OCI-M1 (cell line): ENCODE measurements around the gene LRP1B.
A peak's percentile ranks its signal among the peaks of the same experiment; 100 is the strongest.
"Not testable (repeated sequence)": the region's sequence is repeated elsewhere in the genome, so short reads cannot be mapped to it uniquely, and the experiment has no call there.

ENCODE experiments used
- DNase-seq: peaks from one replicate; lab custom pipeline; 2025; lab: John Stamatoyannopoulos, UW

Gene LRP1B

DNA sequence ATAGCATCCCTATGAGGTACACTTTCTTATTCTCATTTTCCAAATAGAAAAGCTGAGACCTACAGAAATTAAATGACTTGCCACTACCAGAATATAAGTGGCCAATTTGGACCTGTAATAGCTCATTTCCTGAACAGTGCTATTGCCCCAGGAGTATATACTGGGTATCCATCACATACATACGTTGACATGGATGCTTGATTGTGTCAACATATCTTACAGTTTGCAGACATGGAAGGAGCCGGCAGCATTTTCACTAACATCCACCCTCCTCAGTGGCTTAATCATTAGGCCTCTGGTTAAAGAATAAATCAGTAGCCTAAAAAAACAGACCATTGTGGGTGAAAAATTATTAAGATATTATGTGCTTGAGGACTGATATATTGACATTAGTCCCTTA lies 829.3 kb downstream of the LRP1B start:
- no peak for DNase-seq

DNA sequence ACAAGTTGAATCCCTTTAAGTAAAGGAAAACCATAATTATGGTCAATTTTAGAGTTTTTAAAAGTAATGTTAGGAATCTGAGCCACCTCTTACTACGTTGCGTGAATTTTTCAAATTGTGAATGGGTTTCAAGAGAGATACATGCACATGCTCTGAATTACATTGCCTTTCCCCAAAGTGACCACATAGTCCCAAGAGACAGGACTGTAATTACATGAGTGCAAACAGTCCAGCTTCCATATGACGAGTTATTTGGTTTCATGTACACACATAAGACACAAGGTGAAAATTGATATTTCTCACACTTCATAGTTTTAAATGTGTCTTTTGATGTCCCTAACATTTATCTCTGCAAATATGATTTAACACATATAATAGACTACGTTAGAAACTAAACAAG lies 850.8 kb downstream of the LRP1B start:
- no peak for DNase-seq

DNA sequence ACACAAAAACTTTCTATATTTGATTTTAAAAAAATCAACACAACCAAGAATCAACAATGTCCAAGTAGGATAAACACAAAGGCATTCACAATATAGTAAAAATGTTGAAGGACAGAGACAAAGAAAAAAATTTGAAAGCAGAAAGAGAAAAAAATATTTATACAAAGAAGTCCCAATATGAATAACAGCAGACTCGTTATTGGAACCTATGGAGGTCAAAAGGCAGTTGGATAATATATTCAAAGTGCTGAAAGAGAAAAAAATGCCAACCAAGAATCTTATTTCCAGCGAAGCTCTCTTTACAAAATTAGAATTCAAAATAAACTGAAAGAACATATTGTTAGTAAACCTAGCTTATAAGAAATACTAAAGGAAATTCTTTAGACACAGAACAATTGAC lies 859.5 kb downstream of the LRP1B start:
- peak; percentile 26 for DNase-seq

DNA sequence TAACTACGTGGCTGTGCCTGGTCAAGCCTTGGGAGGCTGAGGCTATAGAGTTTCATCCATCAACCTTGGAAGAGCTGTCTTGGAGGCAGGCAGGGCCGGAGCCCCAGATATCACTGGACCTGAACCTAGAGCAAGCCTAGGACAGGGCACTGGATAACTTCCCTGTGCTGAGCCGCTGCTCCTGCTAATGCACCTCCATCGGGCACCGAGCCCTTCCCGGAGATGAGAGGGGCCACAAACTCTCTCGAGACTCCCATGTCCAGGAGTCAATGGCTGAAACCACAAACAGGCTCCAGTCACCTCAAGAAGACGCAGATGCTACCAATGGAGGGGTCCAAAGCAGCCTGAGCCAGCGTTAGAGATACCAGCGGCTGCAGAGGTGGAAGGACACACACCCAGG lies 866.0 kb downstream of the LRP1B start:
- DNase-seq: no peak

DNA sequence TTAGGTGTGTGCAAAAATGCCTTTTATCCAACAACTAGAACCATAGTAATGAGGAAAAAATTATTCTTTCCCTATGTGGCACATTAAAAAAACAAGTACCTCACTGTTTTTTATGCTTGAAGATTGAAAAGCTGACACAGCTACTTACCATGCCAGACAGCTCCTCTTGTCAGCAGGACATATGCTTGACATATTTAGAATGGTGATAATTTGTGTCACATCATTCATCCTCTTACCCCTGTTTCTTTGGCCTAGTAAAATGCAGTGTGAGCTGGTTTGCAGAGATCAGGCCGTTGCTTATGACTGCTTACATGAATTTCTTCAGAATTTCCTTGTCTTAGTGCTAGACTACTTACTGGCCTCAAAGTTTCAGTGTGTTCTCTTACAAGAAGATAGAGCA lies 869.9 kb downstream of the LRP1B start:
- DNase-seq: no peak

DNA sequence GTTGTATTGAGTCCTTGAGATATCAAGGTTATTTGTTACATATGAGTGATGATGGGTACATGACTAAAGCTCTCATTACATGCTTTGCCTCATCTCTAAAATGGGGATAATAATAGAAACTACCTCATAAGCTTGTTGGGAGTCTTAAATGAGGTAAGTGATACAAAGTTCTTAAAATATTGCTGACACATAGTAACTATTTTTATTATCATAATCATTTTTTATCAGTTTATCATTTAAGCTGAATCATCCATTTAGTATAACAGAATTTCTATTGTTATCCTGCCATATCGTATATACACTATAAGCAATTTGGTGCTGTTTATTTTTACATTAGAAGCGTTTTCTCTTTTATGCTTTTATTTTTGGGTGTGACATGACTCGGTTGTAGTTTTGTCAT lies 871.1 kb downstream of the LRP1B start:
- no peak for DNase-seq

DNA sequence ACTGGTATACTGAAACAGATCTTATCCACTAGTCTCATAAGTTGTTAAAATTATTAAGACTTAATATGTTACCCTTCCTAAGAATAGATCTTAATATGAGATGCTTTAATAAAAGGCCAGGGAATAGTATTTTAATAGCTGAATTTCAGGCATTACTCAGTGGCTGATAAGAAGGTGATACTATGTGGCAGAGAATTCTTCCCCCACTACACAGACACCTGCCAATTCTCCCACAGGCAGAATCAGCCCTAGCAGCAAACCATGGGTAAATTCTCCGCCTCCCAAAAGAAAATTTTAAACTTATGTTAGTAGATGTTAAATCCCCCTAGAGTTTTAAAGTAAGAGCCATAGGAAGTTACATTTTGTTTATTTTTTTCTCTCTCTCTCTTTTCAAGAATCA lies 888.8 kb downstream of the LRP1B start:
- no peak for DNase-seq

DNA sequence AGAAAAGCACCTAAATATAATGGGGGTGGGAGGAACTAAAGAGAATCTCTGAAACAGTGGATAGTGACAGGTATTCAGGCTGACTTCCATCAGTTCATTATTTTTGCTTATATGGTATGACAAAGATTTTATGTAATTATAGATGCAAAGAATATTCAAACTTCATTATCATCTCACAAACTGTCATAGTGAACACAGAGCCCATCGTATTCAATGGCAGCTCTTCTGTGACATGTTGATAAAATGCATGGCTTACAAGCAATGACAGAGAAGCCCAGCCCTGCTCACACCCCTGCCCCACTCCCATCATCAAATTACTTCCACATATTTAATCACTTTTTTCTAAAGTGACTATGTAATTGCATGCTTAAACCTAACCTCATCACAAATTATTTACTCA lies 904.3 kb downstream of the LRP1B start:
- no peak for DNase-seq

DNA sequence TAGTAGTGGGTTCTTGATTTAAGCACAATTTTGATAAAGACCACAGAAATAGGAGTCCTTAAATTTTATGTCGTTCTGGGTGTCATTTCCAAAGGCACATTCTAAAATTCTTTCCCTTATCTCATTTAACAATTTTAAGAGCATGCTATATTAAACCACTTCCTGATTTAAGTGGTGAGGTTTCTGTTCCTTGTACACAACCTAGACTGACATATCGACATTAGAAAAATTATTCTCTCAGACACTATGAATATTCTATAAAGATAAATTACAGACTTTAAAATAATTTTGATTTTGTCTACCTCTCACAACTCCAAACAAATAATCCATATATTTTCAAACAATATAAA lies 923.8 kb downstream of the LRP1B start:
- peak; percentile 46 for DNase-seq

DNA sequence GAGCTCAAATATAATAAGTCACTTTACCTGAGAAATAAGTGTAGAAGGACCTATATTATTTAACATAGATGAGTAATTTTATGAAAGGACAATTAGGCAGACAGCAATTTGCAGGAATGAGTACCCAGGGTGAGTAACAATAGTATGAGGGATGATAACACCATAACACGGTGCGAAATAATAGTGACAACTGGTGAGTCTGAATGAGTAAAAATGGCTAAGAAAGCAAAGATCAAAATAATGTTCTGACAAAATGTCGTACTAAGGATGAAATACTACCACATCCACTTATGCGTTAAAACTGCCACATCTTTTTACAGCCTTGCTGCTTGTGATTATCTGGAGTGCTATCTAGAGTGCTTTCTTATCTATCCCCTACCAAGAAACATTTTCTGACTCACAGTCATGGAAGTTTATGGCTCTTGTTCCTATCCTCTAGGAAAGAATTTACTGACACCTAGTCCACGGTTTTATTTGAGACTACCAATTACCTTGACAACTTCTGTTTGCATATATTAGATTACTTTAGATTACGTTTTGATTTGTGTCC lies 929.7 kb downstream of the LRP1B start:
- no peak for DNase-seq

DNA sequence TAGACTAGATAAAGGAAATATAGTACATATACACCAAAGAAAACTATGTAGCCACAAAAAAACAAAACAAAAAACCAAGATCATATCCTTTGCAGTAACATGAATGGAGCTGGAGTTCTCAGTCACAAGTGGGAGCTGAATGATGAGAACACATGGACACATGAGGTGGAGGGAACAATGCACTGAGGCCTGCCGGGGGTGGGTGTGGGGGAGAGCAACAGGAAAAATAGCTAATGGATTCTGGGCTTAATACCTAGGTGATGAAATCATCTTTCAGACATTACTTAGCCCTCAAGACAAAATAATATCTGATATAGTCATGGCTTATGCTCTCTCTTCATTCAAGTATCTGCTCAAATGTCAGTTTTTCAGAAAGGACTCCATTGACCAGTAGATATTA lies 930.6 kb downstream of the LRP1B start:
- DNase-seq: no peak

DNA sequence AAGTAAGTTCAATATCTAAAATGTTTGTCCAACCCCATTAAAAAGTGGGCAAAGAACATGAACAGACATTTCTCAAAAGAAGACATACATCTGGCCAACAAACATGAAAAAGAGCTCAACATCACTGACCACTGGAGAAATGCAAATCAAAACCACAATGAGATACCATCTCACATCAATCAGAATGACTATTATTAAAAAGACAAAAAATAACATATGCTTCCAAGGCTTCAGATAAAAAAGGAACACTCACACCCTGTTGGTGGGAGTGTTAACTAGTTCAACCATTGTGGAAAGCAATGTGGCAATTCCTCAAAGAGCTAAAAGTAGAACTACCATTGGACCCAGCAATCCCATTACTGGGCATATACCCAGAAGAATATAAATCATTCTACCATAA lies 931.1 kb downstream of the LRP1B start:
- DNase-seq: no peak

DNA sequence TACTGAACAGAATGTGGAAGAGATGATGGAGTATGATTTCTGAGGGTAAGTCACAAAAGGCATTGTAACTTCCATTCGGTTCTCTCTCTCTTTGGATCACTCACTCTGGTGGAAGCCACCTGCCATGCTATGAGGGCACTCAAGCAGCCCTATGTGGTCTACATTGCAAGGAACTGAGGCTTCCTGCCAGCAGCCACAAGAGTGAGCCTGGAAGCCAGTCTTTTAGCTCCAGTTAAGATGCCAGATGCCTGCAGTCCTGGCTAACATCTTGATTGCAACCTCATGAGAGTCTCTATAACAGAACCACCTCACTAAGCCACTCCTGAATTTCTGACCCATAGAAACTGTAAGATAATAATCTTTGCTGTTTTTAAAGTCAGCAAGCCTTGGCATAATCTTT lies 935.7 kb downstream of the LRP1B start:
- no peak for DNase-seq

DNA sequence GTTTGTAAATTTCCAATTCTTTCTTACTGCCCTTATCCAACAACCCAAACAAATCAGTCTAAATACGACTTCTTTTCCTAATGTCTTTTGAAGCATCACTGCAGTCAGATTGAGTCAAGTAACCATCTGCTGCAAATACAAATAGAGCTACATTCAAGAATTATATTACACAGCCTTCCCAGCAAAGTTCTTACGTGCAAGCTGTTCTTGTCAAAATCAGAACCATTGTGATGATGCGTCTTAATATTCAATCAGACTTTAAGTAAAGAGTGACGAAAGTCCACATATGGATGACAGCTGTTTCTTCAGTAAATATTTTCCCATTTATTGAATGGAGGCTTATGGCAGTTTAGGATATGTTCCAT lies 943.8 kb downstream of the LRP1B start:
- no peak for DNase-seq

DNA sequence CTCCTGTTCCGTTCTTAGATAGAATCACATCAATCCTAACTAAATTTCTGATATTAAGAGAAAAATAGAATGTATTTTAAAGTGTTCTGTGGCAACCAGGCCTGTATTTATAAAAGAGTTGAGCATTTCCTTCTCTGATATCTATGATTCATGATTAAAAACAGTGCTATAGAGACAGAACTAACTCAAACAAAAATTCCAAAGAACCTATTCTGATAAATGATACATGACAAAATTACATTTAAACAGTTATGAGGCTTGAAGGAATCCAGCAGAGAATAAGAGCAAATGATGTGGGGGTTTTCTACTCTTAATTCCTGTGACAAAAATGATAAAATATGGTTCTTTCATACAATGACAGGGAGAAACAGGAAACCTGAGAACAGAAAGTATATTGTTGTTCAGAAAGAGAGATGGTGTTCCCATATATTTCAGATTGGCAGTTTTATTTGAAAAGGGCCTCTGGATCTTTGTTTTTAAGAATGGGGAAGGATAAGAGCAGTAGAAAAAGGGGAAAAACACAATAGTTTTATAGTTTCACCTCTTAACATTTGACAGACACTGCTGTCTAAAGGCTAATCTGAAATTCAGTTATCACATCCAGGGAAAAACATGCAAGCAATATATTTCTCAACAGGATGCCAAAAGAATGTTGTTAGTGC lies 944.3 kb downstream of the LRP1B start:
- no peak for DNase-seq

DNA sequence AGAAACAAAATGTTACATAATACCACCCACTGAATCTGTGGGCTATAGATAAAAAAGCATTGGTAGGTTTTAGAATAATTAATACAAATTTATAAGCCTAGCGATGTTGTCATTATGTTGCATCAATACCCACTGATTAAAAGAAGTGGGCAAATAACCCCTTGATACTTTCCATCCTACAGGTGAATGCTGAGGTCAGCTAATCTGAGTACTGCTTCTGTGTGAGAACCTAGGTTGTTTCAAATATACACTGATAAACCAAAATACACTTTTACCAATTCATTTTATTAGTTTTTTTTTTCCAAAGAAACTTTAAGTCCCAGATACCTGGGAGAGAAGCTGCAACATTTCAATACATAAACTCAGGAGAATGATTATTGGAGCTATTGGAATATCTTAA lies 948.6 kb downstream of the LRP1B start:
- no peak for DNase-seq

DNA sequence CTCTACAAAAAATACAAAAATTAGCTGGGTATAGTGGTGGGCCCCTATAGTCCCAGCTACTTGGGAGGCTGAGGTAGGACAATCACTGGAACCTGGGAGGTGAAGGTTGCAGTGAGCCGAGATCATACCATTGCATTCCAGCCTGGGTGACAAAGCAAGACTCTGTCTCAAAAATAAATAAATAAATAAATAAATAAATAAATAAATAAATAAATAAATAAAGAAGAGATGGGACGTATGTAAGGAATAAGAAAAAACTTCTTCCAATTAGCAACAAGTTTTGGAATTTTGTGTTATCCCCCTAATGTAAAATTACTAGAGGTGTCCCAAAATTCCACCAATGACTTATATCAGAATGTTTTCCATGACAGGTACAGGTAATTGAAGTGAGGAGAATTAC lies 961.7 kb downstream of the LRP1B start:
- not testable (repeated sequence) for DNase-seq

DNA sequence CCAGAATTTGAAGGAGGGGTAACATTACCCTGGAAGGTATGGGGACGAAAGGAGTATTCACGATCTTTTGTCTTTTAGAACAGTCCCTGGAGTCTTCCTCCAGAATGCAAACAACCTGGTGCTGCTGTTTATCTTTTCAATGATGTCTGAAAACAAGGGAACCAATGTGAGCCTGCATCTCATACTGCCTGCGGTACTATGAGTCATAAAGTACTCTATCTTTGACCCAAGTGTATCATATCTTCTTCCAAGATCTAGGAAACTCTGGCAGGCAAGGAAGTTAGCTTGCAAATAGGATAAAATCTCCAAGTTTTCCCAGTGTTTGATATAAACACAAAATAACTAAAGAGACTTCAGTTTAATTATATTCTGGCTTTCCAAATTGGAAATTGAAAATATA lies 968.5 kb downstream of the LRP1B start:
- DNase-seq: no peak

DNA sequence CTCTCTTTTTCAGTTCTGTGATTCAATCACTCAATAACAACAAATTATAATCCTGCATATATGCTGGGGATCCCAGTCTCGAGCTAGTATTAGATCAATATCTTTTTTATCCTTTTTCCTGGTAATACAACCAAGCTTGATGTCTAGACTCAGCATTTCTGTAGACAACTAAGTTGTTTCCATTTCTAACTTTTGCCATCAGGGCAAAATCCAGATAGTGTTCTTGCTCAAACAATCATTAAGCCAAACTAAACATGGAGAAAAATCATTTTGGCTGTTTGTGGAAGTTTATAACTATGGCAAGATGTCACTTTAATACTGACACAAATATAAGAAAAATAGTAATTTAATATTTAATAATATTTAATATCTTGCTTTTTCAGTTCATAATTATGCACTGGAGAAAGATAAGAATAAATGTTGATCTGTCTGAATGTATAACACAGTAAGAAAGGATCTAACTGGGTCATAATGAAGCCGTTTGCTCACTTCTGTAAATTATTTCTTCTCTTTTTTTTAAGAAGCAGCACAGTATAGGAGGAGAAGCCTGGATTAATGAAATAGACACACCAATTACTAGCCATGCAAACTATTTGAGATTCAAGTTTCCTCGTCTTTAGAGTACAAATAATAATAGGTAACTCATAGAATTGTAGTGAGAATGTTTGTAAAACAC lies 979.1 kb downstream of the LRP1B start:
- no peak for DNase-seq

DNA sequence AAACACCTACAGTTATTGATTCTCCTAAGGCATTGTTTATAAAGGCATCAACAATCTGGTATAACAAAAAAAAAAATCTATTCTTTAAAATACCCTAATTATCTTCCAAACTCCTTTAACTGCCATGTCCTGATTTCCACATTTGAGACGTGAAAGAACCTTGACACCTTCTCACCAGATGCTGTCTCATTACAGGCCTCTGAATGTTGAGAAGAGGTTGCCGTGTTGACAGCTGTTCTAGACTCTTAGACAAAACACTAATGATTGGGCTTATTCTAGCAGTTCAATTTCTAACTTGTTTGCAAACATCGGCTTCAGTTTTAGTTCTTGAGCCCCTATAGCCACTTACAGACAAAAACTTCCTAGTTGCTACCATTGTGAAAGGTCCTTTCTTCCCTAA lies 988.8 kb downstream of the LRP1B start:
- no peak for DNase-seq

DNA sequence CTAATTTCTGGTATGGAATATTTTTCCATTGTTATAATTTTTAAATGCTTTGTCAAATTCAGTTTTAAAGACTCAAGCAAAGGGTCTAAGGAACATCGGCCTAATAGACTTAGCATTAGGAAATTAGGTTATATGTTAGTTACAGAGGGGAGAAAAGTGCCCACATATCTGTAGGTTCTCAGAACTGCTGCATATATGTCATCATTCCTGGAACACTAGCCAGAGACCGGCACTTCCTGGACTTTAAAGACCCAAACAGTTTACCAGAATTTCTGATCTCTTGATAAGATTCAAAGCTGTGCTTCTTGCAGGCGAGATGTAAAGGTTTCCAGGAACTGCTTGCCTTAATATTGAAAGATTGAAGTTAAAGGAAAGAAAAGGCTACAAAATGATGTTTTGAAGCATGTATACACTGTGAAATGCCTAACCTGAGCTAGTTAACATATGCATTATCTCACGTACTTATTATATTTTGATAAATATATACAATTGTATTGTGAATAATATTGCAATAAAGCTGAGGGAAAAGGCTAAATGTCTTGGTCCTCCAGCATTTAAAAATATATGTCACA lies 993.6 kb downstream of the LRP1B start:
- peak; percentile 95 for DNase-seq

DNA sequence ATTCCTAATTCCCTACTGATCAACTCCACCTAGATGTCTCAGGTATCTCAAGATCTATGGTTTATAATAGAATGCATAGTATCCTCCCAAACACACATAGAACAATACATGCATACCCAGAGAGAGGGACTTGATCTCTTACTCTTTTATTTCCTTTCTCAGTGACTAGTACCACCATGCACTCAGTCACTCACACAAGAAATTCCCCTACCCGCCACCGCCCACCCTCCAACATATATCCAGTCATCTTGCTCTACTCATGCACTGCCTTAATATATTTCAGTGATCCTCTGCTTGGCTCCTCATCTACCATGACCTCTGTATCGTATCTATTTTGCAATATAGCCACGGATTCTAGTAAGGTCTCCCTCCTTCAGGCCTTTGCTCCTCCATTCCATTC lies 996.9 kb downstream of the LRP1B start:
- DNase-seq: no peak

DNA sequence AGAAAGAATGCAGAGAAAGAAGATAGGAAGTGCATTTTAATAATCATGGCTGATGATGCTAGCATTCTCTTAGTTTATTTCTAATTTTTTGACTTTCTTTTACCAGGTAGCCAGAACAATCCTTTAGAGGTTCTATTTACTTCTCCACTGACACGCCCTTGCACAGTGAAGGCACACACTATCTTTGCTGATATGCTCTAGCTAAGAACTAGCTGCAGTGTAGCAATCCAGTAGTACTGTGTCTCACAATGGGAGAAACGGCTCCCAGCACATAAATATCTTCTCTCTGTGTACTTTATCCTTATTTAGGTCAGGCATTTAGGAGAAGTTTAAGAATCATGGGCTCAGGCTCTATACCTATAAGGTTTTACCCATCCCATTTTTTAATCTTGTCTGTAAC lies 1005.4 kb downstream of the LRP1B start:
- DNase-seq: peak; percentile 36

DNA sequence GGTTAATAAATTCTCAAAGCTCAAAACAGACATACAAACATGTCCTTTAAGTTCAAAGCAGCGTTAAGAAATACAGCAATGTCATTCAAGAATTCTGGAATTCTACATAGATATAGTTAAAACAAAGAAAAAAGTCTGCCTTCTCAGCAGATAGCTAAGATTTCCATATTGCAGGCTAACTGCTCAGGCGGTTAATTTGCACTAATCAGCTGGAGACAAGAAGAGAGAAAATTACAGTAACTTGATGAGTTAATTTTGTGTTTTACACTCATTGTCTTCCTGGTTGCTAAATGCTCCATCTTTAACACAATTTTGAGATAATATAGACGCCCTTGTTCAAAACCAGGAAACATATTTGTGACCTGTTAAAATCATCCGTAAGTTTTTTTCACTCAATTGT lies 1012.0 kb downstream of the LRP1B start:
- no peak for DNase-seq
